DOHH2 (cell line): Measurements from ENCODE around the gene GAS2L3.

Experiments used
- H3F3A ChIP-seq: fragments of 200-600 bp; sonication (generic), shearing (Covaris generic); 2 replicates; pipeline ENCODE4 v1.6.0; 2016; ENCODE audit warnings: antibody characterized with exemption, mild to moderate bottlenecking; ENCODE audit not compliant: control insufficient read depth, insufficient read depth
- H3K27ac ChIP-seq: fragments of 200-600 bp; sonication (generic); 2 replicates; pipeline ENCODE4 v1.5.1; 2014; ENCODE audit warnings: low read depth, mild to moderate bottlenecking, low read length, moderate library complexity
- H3K27me3 ChIP-seq: fragments of 200-600 bp; sonication (generic); 2 replicates; pipeline ENCODE4 v1.6.1; 2014; ENCODE audit warnings: mild to moderate bottlenecking, low read length, mixed read lengths; ENCODE audit not compliant: control insufficient read depth
- H3K36me3 ChIP-seq: fragments of 200-600 bp; sonication (generic); 2 replicates; pipeline ENCODE4 v1.6.1; 2014; ENCODE audit warnings: mild to moderate bottlenecking, low read length, moderate library complexity, mixed read lengths; ENCODE audit not compliant: control insufficient read depth
- H3K4me1 ChIP-seq: fragments of 200-600 bp; sonication (generic); 2 replicates; pipeline ENCODE4 v1.6.1; 2014; ENCODE audit warnings: mild to moderate bottlenecking, low read length, mixed read lengths; ENCODE audit not compliant: control insufficient read depth
- H3K4me2 ChIP-seq: fragments of 200-600 bp; sonication (generic); 2 replicates; pipeline ENCODE4 v1.6.0; 2014; ENCODE audit warnings: mild to moderate bottlenecking, low read length, moderate library complexity
- H3K4me3 ChIP-seq: fragments of 200-600 bp; sonication (generic); 2 replicates; pipeline ENCODE4 v1.5.1; 2014; ENCODE audit warnings: mild to moderate bottlenecking, low read length, mixed read lengths
- H3K79me2 ChIP-seq: fragments of 200-600 bp; sonication (generic); 2 replicates; pipeline ENCODE4 v1.6.1; 2014; ENCODE audit warnings: mild to moderate bottlenecking, low read length, mixed read lengths; ENCODE audit not compliant: control insufficient read depth
- H3K9me2 ChIP-seq: fragments of 200-600 bp; sonication (generic); replicated peaks from 2 replicates; pipeline ENCODE4 v1.6.1; 2014; ENCODE audit warnings: mild to moderate bottlenecking, low read length, mixed read lengths; ENCODE audit not compliant: control insufficient read depth
- H3K9me3 ChIP-seq: fragments of 200-600 bp; sonication (generic); 2 replicates; pipeline ENCODE4 v1.6.1; 2014; ENCODE audit warnings: antibody characterized with exemption, low read length, mixed read lengths; ENCODE audit not compliant: control insufficient read depth, insufficient read depth
- H4K20me1 ChIP-seq: fragments of 200-600 bp; sonication (generic); 2 replicates; pipeline ENCODE4 v1.6.0; 2014; ENCODE audit warnings: low read depth, mild to moderate bottlenecking, antibody characterized with exemption, low read length, moderate library complexity; ENCODE audit not compliant: control insufficient read depth, insufficient read depth
- CTCF ChIP-seq: fragments of 200-600 bp; sonication (generic); IDR thresholded peaks from one replicate; pipeline ENCODE4 v1.5.1; 2014; ENCODE audit warnings: antibody characterized with exemption, mild to moderate bottlenecking, low read depth, low read length; ENCODE audit not compliant: poor library complexity, severe bottlenecking
- EZH2phosphoT487 ChIP-seq: fragments of 200-600 bp; sonication (generic); IDR thresholded peaks from 2 replicates; pipeline ENCODE4 v1.6.1; 2017; ENCODE audit warnings: borderline replicate concordance, mild to moderate bottlenecking, antibody characterized with exemption, low read length, moderate library complexity, mixed read lengths

The GAS2L3 gene

GRCh38 chr12:100671396-100672074, 98.1 kb downstream of the GAS2L3 start:
- Histone ChIP-seq H3K27me3 (no peaks in the 10 kb centered on the region), H3F3A (no peaks in the 10 kb centered on the region), H3K4me1 (no peaks in the 10 kb centered on the region), H4K20me1 (no peaks in the 10 kb centered on the region), H3K9me3 (no peaks in the 10 kb centered on the region), H3K27ac (no peak overlapping the region), H3K79me2 (no peaks in the 10 kb centered on the region), H3K9me2 (no peaks in the 10 kb centered on the region), H3K36me3 (no peaks in the 10 kb centered on the region), H3K4me3 (no peak overlapping the region), H3K4me2 (no peak overlapping the region)
- TF ChIP-seq CTCF: no peak
- no peak for TF ChIP-seq EZH2phosphoT487

- TF ChIP-seq CTCF (peak; percentile 82), EZH2phosphoT487 (no peak)
- Histone ChIP-seq H3K4me2 (no peak overlapping the region), H3K79me2 (no peaks in the 10 kb centered on the region), H4K20me1 (no peaks in the 10 kb centered on the region), H3K27ac (no peak overlapping the region), H3K4me1 (no peaks in the 10 kb centered on the region), H3K4me3 (no peak overlapping the region), H3K9me3 (no peaks in the 10 kb centered on the region), H3K27me3 (no peaks in the 10 kb centered on the region), H3K9me2 (no peaks in the 10 kb centered on the region), H3F3A (no peaks in the 10 kb centered on the region), H3K36me3 (no peaks in the 10 kb centered on the region)
Measured at GRCh38 chr12:100672075-100672592, 98.7 kb downstream of the GAS2L3 start.

GRCh38 chr12:100674036-100674888, 100.8 kb downstream of the GAS2L3 start:
- TF ChIP-seq CTCF: no peak
- no peak for TF ChIP-seq EZH2phosphoT487

More at GRCh38 chr12:100674036-100674888, 100.8 kb downstream of the GAS2L3 start:
- H3K36me3 ChIP-seq: no peaks in the 10 kb centered on the region
- no peak overlapping the region for H3K4me3 ChIP-seq
- no peaks in the 10 kb centered on the region for H3K79me2 ChIP-seq
- no peaks in the 10 kb centered on the region for H3K4me1 ChIP-seq
- no peaks in the 10 kb centered on the region for H4K20me1 ChIP-seq
- H3K27ac ChIP-seq: no peak overlapping the region
- no peaks in the 10 kb centered on the region for H3K9me3 ChIP-seq
- H3K9me2 ChIP-seq: no peaks in the 10 kb centered on the region
- no peaks in the 10 kb centered on the region for H3F3A ChIP-seq
- H3K4me2 ChIP-seq: no peak overlapping the region
- no peaks in the 10 kb centered on the region for H3K27me3 ChIP-seq
